Endothelial cell of umbilical vein (primary cell): ENCODE data around the gene SLC26A8. TPM values are rescaled to one million over a fixed set of nuclear protein-coding genes. Genes with fewer than 3 reads are reported as not detected.

Source experiments
- BruUV-seq: library from RNA; stranded (reverse); fragments of 400-500 nt; replicated peaks from 2 replicates; lab custom pipeline; 2021; lab: Mats Ljungman, UMichigan
- CTCF ChIA-PET: fragments of 300-600, 350-600 bp; sonication (Branson Sonifier 250); formaldehyde crosslinking; loops from one replicate; lab custom pipeline; 2021; ENCODE audit warnings: antibody characterized with exemption, inconsistent platforms; lab: Charles Lee
- POLR2A ChIA-PET: fragments of 300-600, 350-600 bp; sonication (Branson Sonifier 250); formaldehyde crosslinking; loops from one replicate; lab custom pipeline; 2021; ENCODE audit warnings: antibody characterized with exemption, inconsistent platforms; lab: Charles Lee
- DNase-seq: peaks from one replicate; pipeline ENCODE4 v3.0.0-alpha.2; 2011; ENCODE audit warnings: low read depth, low spot score
- FAIRE-seq: peaks from 2 replicates; lab custom pipeline; 2011; peaks lifted over from hg19 to GRCh38; lab: Jason Lieb, UNC
- H2AFZ ChIP-seq: 2 replicates; pipeline ENCODE4 v1.6.0; 2012; ENCODE audit warnings: low read depth, low read length, control low read depth, inconsistent platforms
- H3K27ac ChIP-seq: 2 replicates; pipeline ENCODE4 v1.5.1; 2011; ENCODE audit warnings: low read depth, mild to moderate bottlenecking, control low read depth, low read length, moderate library complexity; ENCODE audit not compliant: insufficient read depth
- H3K27me3 ChIP-seq, 2 experiments: 2 replicates each; pipeline versions ENCODE4 v1.6.0 to v1.6.1; 2011; ENCODE audit warnings: low read length in 2 of 2, mixed read lengths in 1 of 2; ENCODE audit not compliant: control insufficient read depth in 2 of 2, insufficient read depth in 2 of 2
- H3K36me3 ChIP-seq, 2 experiments: 2 replicates in 1 of 2; 3 replicates in 1 of 2; pipeline ENCODE4 v1.5.1; 2011; ENCODE audit warnings: low read length in 2 of 2, mild to moderate bottlenecking in 1 of 2, moderate library complexity in 1 of 2; ENCODE audit not compliant: control insufficient read depth in 2 of 2, insufficient read depth in 2 of 2; ENCODE audit errors: extremely low read depth in 1 of 2
- H3K4me1 ChIP-seq: 3 replicates; pipeline ENCODE4 v1.5.1; 2011; ENCODE audit warnings: mild to moderate bottlenecking, low read length; ENCODE audit not compliant: control insufficient read depth, insufficient read depth; ENCODE audit errors: extremely low read depth
- H3K4me2 ChIP-seq: 2 replicates; pipeline ENCODE4 v1.6.1; 2011; ENCODE audit warnings: low read length, control low read depth, mixed read lengths; ENCODE audit not compliant: insufficient read depth
- H3K4me3 ChIP-seq, 3 experiments: fragments of 200-600 bp in 1 of 3; sonication (generic), shearing (Covaris generic) in 1 of 3; replicated peaks in 1 of 3; 2 replicates each; pipeline ENCODE4 v1.5.1; 2011 to 2016; ENCODE audit warnings: control low read depth in 3 of 3, low read length in 3 of 3, mild to moderate bottlenecking in 2 of 3, inconsistent platforms in 1 of 3, low read depth in 1 of 3, moderate library complexity in 1 of 3; ENCODE audit not compliant: insufficient read depth in 1 of 3
- H3K79me2 ChIP-seq: 2 replicates; pipeline ENCODE4 v1.6.0; 2012; ENCODE audit warnings: low read length, inconsistent platforms; ENCODE audit not compliant: control insufficient read depth, insufficient read depth
- H3K9ac ChIP-seq: replicated peaks from 2 replicates; pipeline ENCODE3; 2011; ENCODE audit warnings: low read length, control low read depth; ENCODE audit not compliant: insufficient read depth; ENCODE audit errors: extremely low read depth
- H3K9me1 ChIP-seq: replicated peaks from 3 replicates; pipeline ENCODE4 v1.6.0; 2011; ENCODE audit warnings: mild to moderate bottlenecking, low read length; ENCODE audit not compliant: control insufficient read depth, insufficient read depth; ENCODE audit errors: extremely low read depth
- H3K9me3 ChIP-seq: replicated peaks from 2 replicates; pipeline ENCODE4 v1.5.1; 2012; ENCODE audit warnings: low read length, inconsistent platforms; ENCODE audit not compliant: control insufficient read depth, insufficient read depth
- H4K20me1 ChIP-seq: replicated peaks from 2 replicates; pipeline ENCODE3; 2011; ENCODE audit warnings: mild to moderate bottlenecking, low read length; ENCODE audit not compliant: control insufficient read depth, insufficient read depth; ENCODE audit errors: extremely low read depth
- GATA2 ChIP-seq: IDR thresholded peaks from 2 replicates; pipeline ENCODE4 v1.7.0; 2011; ENCODE audit warnings: low read depth, mild to moderate bottlenecking, moderate library complexity, mixed read lengths, low read length; ENCODE audit not compliant: insufficient read length, insufficient read depth
- JUN ChIP-seq: IDR thresholded peaks from 2 replicates; pipeline ENCODE4 v1.6.1; 2011; ENCODE audit warnings: borderline replicate concordance, low read depth; ENCODE audit not compliant: insufficient read length, insufficient read depth
- MAX ChIP-seq: IDR thresholded peaks from 2 replicates; pipeline ENCODE4 v1.6.1; 2011; ENCODE audit not compliant: insufficient read depth, insufficient read length
- MYC ChIP-seq: IDR thresholded peaks from one replicate; pipeline ENCODE4 v1.6.1; 2011; ENCODE audit warnings: mild to moderate bottlenecking, low read depth, low read length
- POLR2A ChIP-seq: IDR thresholded peaks from 2 replicates; pipeline ENCODE4 v1.6.1; 2012; ENCODE audit warnings: low read depth, mild to moderate bottlenecking, control low read depth, low read length
- POLR2AphosphoS5 ChIP-seq: IDR thresholded peaks from 2 replicates; pipeline ENCODE4 v1.6.1; 2012; ENCODE audit warnings: low read depth, mild to moderate bottlenecking, control low read depth, low read length, moderate library complexity; ENCODE audit not compliant: insufficient read depth
- dilution Hi-C: fragments of 300-500 bp; cut with MboI; formaldehyde crosslinking; loops from one replicate; pipeline ENCODE4 v1.15.0; 2019; ENCODE audit warnings: low sequenced_read_pairs; ENCODE audit not compliant: extremely low pct_ligation_motif_present
- intact Hi-C: fragments of 100-400 bp; cut with micrococcal nuclease; formaldehyde crosslinking; loops from one replicate; pipeline ENCODE4 v1.10.0; 2022
- polyA plus RNA-seq, 4 experiments: library from polyadenylated mRNA; depleted of rRNA in 3 of 4; stranded (reverse) in 3 of 4; unstranded in 1 of 4; fragments of >200 nt; gene quantifications; 2 replicates each; pipeline versions ENCODE4 v1.2.1 to v1.2.3, GENCODE V29; 2011 to 2012; ENCODE audit warnings: missing spikeins in 1 of 4
- total RNA-seq: library from RNA; stranded (reverse); gene quantifications from 2 replicates; pipeline ENCODE4 v1.2.3, GENCODE V29; 2021
- TF ChIP-seq, protein P1 (sequence below), 2 donors: IDR thresholded peaks; 1 replicate in 1 of 2; 2 replicates in 1 of 2; pipeline ENCODE4 v1.5.1; 2011; ENCODE audit warnings: low read length in 2 of 2, mild to moderate bottlenecking in 2 of 2, moderate library complexity in 2 of 2, control low read depth in 1 of 2, inconsistent platforms in 1 of 2, low read depth in 1 of 2; ENCODE audit not compliant: insufficient read depth in 1 of 2; ENCODE audit errors: extremely low read depth in 1 of 2

The SLC26A8 gene
- total and polyA plus RNA-seq, 2 donors (not counting 3 experiments of a cell fraction or from before 2014, with no cell fraction given), result 0.01 TPM; not detected in 1

DNA sequence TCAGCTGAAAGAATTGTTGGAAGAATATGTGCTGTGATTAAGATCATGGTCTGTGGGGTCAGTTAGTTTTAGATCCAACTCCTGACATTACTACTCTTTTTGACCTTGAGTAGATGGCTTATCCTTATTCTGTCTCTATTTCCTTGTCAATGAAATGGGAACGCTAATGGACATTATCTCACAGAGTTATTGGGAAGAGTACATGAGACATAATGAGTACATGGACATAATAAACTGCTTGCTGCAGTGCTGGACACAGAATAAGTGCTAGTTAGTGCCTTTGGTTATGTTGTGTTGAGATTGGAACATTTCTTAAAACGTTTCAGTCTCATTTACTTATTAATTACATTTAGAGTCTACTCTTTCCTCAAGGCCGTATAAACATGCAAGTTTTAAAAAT, 45.8 kb upstream of the SLC26A8 start:
- Histone ChIP-seq H3K4me1 (peaks cover 4% of the 10 kb centered on the region), H3K36me3 (no peaks in the 10 kb centered on the region), H3K27me3 (no peaks in the 10 kb centered on the region), H4K20me1 (peaks cover 9% of the 10 kb centered on the region), H3K4me3 (no peak overlapping the region), H3K4me2 (no peak overlapping the region), H2AFZ (no peak overlapping the region), H3K9me3 (no peaks in the 10 kb centered on the region), H3K9ac (no peak overlapping the region), H3K27ac (no peak overlapping the region), H3K79me2 (peaks cover 74% of the 10 kb centered on the region), H3K9me1 (no peaks in the 10 kb centered on the region)
- DNase-seq (no peak), FAIRE-seq (no peak)
- CTCF ChIA-PET, result no interaction called here
- POLR2A ChIA-PET, result no interaction called here
- intact Hi-C loops (no loop called here), dilution Hi-C loops (no loop called here)
- TF ChIP-seq MYC, result no peak
- TF ChIP-seq, protein P1, sequence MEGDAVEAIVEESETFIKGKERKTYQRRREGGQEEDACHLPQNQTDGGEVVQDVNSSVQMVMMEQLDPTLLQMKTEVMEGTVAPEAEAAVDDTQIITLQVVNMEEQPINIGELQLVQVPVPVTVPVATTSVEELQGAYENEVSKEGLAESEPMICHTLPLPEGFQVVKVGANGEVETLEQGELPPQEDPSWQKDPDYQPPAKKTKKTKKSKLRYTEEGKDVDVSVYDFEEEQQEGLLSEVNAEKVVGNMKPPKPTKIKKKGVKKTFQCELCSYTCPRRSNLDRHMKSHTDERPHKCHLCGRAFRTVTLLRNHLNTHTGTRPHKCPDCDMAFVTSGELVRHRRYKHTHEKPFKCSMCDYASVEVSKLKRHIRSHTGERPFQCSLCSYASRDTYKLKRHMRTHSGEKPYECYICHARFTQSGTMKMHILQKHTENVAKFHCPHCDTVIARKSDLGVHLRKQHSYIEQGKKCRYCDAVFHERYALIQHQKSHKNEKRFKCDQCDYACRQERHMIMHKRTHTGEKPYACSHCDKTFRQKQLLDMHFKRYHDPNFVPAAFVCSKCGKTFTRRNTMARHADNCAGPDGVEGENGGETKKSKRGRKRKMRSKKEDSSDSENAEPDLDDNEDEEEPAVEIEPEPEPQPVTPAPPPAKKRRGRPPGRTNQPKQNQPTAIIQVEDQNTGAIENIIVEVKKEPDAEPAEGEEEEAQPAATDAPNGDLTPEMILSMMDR (IDR thresholded peaks at IDR 0.05; ENCODE audit: extremely low read depth in 1 of 2, insufficient read depth in 1 of 2, low read depth in 1 of 2, low read length in 2 of 2), result no peak
- TF ChIP-seq JUN, result no peak
- TF ChIP-seq GATA2, result no peak
- TF ChIP-seq POLR2AphosphoS5, result no peak
- TF ChIP-seq POLR2A, result no peak
- TF ChIP-seq MAX, result no peak
- BruUV-seq, result no TSS peak
